ENCODE data around the gene MAP2K1. TPM values are rescaled to one million over a fixed set of nuclear protein-coding genes. Genes with fewer than 3 reads are reported as not detected.

The MAP2K1 gene
- total and polyA plus RNA-seq, 9 of the 15 experiments (the other 6 are each of a cell fraction or from before 2014, with no cell fraction given): 7.5 to 58.3 (median 30.0) TPM

DNA sequence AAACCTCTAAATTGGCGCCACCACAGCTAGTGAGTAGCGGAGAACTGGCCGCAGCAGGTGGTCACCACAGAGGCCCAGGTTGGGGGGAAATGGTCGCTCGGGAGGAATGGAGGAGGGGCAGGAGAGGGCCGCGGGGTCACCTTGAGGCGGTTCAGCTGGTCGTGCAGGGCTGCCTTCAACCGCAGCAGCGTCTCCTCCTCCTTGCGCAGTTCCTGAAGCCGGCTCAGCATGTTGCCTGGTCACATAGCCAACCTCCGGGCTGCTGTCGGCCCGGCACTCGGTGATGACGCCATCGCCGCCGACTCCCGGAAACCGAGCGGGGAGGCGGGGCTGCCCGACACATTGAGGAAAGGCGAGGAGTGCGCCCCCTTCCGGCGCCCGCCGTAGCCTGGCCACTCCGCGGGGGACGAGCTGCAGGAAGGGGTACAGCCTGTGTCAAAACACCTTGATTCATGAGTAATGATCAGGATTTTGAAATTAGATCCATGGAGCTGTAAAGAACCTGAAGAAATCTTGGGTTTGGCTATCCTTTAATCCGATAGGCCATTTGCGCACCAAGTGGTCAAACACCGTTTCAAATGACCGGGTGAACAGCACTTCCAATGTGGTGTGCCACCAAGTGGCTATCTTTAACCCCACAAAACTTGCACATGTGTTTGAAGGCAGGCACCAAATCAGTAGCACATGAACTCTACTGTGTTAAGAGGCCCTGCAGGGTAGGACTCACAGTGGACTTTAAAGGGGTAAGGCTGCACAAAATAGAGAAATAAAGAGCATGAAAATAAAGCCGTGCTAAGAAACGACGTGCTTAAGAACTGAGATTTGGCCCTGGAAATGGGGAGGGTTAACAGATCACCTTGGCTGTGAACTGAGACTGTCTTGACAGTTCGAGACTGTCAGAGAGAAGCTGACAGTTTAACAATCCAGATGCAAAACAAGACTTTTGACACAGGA lies 111.1 kb downstream of the MAP2K1 start, which contains the start of gene SNAPC5 (continued):
- TF ChIP-seq, protein P1, sequence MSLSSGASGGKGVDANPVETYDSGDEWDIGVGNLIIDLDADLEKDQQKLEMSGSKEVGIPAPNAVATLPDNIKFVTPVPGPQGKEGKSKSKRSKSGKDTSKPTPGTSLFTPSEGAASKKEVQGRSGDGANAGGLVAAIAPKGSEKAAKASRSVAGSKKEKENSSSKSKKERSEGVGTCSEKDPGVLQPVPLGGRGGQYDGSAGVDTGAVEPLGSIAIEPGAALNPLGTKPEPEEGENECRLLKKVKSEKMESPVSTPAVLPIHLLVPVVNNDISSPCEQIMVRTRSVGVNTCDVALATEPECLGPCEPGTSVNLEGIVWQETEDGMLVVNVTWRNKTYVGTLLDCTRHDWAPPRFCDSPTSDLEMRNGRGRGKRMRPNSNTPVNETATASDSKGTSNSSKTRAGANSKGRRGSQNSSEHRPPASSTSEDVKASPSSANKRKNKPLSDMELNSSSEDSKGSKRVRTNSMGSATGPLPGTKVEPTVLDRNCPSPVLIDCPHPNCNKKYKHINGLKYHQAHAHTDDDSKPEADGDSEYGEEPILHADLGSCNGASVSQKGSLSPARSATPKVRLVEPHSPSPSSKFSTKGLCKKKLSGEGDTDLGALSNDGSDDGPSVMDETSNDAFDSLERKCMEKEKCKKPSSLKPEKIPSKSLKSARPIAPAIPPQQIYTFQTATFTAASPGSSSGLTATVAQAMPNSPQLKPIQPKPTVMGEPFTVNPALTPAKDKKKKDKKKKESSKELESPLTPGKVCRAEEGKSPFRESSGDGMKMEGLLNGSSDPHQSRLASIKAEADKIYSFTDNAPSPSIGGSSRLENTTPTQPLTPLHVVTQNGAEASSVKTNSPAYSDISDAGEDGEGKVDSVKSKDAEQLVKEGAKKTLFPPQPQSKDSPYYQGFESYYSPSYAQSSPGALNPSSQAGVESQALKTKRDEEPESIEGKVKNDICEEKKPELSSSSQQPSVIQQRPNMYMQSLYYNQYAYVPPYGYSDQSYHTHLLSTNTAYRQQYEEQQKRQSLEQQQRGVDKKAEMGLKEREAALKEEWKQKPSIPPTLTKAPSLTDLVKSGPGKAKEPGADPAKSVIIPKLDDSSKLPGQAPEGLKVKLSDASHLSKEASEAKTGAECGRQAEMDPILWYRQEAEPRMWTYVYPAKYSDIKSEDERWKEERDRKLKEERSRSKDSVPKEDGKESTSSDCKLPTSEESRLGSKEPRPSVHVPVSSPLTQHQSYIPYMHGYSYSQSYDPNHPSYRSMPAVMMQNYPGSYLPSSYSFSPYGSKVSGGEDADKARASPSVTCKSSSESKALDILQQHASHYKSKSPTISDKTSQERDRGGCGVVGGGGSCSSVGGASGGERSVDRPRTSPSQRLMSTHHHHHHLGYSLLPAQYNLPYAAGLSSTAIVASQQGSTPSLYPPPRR (CRISPR knock-in tag; IDR thresholded peaks at IDR 0.05; ENCODE audit: borderline replicate concordance): peak; percentile 18; the same call in 1 of the 2 replicates
- TF ChIP-seq SAFB2 (IDR thresholded peaks at IDR 0.05; ENCODE audit: borderline replicate concordance, low read depth, low read length, severe bottlenecking): no peak
- TF ChIP-seq TBL1XR1 (IDR thresholded peaks at IDR 0.05; ENCODE audit: low read length in 2 of 2): peak in 1 of 2 experiments; percentile 84; a peak in 2 of 4 replicates
- 0 out of 2 replicates have a peak, but pooled peaks have one; percentile 67 for TF ChIP-seq ZNF197 (CRISPR knock-in tag; IDR thresholded peaks at IDR 0.05; ENCODE audit: low read depth)
- TF ChIP-seq, protein P2, sequence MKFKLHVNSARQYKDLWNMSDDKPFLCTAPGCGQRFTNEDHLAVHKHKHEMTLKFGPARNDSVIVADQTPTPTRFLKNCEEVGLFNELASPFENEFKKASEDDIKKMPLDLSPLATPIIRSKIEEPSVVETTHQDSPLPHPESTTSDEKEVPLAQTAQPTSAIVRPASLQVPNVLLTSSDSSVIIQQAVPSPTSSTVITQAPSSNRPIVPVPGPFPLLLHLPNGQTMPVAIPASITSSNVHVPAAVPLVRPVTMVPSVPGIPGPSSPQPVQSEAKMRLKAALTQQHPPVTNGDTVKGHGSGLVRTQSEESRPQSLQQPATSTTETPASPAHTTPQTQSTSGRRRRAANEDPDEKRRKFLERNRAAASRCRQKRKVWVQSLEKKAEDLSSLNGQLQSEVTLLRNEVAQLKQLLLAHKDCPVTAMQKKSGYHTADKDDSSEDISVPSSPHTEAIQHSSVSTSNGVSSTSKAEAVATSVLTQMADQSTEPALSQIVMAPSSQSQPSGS (CRISPR knock-in tag; IDR thresholded peaks at IDR 0.05): no peak
- no peak; the same call in 1 of the 2 replicates for TF ChIP-seq HEY1 (CRISPR knock-in tag; IDR thresholded peaks at IDR 0.05; ENCODE audit: borderline replicate concordance)
- TF ChIP-seq KDM4B (IDR thresholded peaks at IDR 0.05; ENCODE audit: borderline replicate concordance in 2 of 2, low read depth in 1 of 2): peak in 1 of 2 experiments; percentile 84; a peak in 1 of 4 replicates
- no peak for TF ChIP-seq ZNF121 (CRISPR knock-in tag; conservative IDR thresholded peaks at IDR 0.05)
- TF ChIP-seq ZNF445 (CRISPR knock-in tag; IDR thresholded peaks at IDR 0.05; ENCODE audit: low read depth): no peak
- TF ChIP-seq NFYB (IDR thresholded peaks at IDR 0.05; ENCODE audit: extremely low read depth, insufficient read length): no peak
- no peak; a peak in 2 of 4 replicates for TF ChIP-seq TRIM24 (IDR thresholded peaks at IDR 0.05)
- TF ChIP-seq PPARD (CRISPR knock-in tag; IDR thresholded peaks at IDR 0.05): no peak
- TF ChIP-seq KHSRP (IDR thresholded peaks at IDR 0.05): peak; percentile 62; the same call in 1 of the 2 replicates
- TF ChIP-seq XRCC5 (IDR thresholded peaks at IDR 0.05; ENCODE audit: low read depth, low read length): peak; percentile 98
- TF ChIP-seq CREB1 (IDR thresholded peaks at IDR 0.05): peak; percentile 97
- peak; percentile 98 for TF ChIP-seq CREB1 (CRISPR knock-in tag; IDR thresholded peaks at IDR 0.05)
- TF ChIP-seq TCFL5 (CRISPR knock-in tag; conservative IDR thresholded peaks at IDR 0.05): no peak
- no peak for TF ChIP-seq ZNF217 (CRISPR knock-in tag; IDR thresholded peaks at IDR 0.05)
- TF ChIP-seq, protein P3, sequence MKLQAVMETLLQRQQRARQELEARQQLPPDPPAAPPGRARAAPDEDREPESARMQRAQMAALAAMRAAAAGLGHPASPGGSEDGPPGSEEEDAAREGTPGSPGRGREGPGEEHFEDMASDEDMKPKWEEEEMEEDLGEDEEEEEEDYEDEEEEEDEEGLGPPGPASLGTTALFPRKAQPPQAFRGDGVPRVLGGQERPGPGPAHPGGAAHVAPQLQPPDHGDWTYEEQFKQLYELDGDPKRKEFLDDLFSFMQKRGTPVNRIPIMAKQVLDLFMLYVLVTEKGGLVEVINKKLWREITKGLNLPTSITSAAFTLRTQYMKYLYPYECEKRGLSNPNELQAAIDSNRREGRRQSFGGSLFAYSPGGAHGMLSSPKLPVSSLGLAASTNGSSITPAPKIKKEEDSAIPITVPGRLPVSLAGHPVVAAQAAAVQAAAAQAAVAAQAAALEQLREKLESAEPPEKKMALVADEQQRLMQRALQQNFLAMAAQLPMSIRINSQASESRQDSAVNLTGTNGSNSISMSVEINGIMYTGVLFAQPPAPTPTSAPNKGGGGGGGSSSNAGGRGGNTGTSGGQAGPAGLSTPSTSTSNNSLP (IDR thresholded peaks at IDR 0.05; ENCODE audit: borderline replicate concordance, low read depth, low read length): no peak
- TF ChIP-seq ZNF224 (CRISPR knock-in tag; IDR thresholded peaks at IDR 0.05): no peak
